GM21737 (cell line): ENCODE measurements around the gene DNAH2.
"Not testable (repeated sequence)": the region's sequence is repeated elsewhere in the genome, so short reads cannot be mapped to it uniquely, and the experiment has no call there.

ENCODE experiments used
- ATAC-seq: cut with Tn5 transposase; IDR thresholded peaks from one replicate; pipeline ENCODE4 v1.9.1; 2021; ENCODE audit warnings: mild to moderate bottlenecking, moderate library complexity; ENCODE audit not compliant: unreplicated experiment

Gene DNAH2

DNA sequence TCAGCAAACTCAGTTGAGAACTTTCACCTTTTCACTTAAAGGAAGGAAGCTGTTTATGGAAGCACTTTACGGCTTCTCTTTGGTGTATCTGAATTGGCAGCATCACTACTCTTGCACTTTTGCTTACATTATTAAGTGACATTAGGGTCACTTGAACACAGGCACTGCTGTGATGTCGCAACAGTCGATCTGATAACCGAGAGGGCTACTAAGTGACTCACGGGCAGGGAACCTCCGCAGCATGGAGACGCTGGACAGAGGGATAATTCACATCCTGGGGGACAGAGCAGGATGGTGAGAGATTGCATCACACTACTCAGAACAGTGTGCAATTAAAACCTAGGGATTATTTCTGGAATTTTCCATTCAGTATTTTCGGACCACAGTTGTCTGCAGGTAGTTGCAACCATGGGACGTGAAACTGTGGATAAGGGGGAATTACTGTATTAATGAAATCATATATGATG lies 56.5 kb downstream of the DNAH2 start:
- no peak for ATAC-seq

DNA sequence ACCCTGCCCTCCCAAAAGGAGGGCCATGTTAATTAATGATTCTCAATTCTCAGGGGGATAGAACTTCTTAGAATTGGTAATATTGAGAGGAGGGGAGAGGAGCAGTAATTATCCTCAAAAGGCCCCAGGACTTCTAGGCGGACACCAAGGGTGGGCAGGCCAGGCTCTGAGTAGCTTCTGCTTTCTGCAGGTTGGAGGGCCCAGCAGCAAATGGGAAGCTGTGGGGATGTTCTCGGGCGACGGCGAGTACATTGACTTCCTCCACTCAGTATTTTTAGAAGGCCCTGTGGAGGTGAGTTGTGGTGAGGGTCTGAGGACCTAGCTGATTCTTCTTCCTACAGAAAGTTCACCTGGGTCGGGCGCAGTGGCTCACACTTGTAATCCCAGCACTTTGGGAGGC lies 57.5 kb downstream of the DNAH2 start:
- no peak for ATAC-seq

DNA sequence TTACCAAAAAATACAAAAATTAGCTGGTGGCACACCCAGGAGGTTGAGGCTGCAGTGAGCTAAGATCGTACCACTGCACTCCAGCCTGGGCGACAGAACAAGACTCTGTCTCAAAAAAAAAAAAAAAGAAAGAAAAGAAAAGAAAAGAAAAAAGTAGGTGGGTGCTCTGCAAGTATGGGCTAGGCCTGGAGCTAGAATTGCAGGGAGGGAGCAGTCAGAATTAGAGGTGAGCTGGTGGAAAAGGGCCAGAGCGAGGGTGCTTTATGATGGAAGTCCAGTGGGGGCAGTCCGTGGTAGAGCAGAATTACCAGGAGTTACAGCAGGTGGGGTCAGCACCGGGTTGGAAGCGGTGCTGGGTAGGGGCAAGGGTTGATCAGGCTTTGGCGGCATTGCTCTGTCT lies 59.5 kb downstream of the DNAH2 start:
- no peak for ATAC-seq

DNA sequence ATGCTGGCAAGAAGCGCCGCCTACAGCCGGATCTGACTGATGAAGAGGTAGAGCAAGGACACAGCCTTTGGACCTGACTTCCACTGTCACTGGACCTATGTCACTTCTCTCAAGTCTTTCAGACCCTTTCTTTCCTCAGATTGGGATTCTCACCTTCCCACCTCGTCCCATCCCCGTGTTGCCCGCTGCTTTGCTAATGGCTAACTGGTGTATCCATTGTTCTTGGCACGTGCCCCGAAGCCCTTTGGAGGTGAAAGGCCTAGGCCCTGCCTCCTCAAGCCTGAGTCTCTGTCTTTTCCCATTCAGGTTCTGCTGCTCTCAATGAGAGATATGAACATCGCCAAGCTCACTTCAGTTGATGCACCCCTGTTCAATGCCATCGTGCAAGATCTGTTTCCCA lies 63.2 kb downstream of the DNAH2 start:
- ATAC-seq, result no peak

DNA sequence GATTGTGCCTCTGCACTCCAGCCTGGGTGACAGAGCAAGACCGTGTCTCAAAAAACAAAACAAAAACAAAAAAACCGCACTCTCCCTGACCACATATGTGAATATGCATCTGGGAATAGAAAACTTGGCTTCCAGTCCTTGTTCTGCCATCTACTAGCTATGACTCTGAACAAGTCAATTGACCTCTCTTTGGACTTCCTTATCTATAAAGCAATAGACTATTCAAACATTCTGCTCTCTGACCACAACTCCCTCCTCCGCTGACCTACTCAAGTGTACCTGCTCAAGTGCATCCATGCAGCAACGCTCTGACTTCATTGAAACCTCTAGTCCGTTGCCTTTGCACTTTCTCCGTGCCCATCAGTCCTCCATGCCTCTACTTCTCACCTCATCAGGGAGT lies 63.9 kb downstream of the DNAH2 start:
- ATAC-seq, result no peak

DNA sequence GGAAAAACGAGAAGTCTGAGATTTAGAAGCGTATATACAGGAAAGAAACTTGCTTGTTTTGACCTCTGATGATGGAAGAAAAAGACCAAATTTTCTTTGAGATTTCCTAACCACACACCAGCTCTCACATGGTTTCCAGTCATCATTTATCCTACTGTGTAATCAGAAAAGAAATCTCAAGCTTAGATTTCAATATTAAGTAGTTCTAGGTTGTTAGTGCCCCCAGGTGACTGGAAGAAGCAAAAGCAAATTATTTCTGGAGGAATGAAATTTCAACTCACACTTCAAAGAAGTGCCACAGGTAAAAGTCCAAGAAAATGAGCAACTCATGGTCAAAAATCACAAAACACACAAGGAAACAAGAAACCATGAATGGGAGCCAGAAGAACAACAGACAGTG lies 64.7 kb downstream of the DNAH2 start:
- no peak for ATAC-seq

DNA sequence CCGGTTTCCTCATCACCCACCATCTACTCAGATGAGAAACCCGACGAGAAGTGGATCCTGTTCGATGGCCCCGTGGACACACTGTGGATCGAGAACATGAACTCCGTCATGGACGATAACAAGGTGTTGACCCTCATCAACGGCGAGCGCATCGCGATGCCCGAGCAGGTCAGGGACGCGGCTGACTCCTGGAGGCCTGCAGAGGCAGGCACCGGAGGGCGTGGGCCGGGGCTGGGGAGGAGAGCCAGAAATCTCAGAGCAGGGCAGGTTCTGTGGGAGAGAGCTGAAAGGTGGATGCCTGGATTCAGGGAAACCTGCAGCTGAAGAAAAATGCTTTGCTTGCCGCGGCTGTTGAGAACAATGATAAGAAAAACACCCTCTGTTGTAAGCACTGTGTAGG lies 69.3 kb downstream of the DNAH2 start:
- ATAC-seq, result no peak

DNA sequence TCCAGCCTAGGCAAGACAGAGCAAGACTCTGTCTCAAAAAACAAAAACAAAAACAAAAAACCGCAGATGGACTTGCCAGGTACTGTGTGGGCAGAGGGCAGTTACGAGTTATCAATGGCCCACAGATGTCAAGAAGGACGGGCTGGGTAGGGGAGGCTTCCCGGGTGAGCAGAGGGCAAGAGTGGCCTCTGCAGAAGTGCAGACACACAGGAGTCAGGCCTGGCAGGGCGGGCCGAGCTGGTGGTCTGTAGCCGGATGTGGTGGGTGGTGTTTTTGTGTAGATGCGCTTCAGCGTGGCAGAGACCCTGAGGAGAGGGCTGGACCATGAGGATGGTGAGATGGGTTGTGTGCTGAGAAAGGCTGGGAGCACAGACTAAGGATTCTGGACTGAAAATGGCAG lies 71.6 kb downstream of the DNAH2 start:
- ATAC-seq, result no peak

DNA sequence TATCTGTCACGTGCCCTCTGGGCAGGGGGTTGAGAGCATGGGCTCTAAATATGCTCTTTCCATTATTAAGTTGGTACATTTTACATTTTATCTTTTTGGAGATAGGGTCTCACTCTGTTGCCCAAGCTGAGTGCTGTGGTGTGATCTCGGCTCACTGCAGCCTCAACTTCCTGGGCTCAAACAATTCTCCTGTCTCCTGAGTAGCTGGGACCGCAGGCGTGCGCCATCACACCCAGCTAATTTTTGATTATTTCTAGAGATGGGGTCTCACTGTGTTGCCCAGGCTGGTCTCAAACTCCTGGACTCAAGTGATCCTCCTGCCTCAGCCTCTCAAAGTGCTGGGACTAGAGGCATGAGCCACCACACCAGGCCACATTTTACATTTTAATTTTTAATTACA lies 72.6 kb downstream of the DNAH2 start:
- no peak for ATAC-seq

DNA sequence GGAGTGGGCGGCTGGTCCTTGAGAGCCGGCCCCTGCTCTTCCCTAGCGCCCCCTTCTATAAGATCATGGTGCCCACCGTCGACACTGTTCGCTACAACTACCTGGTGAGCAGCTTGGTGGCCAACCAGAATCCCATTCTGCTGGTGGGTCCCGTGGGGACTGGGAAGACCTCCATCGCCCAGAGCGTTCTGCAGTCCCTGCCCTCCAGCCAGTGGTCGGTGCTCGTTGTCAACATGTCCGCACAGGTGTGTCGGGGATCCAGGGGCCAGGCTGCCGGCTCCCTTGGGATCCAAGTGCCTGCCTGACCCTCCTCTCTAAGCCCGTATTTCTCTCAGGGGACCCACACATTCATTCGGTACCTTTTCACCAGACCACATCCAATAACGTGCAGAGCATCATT lies 75.1 kb downstream of the DNAH2 start:
- no peak for ATAC-seq

DNA sequence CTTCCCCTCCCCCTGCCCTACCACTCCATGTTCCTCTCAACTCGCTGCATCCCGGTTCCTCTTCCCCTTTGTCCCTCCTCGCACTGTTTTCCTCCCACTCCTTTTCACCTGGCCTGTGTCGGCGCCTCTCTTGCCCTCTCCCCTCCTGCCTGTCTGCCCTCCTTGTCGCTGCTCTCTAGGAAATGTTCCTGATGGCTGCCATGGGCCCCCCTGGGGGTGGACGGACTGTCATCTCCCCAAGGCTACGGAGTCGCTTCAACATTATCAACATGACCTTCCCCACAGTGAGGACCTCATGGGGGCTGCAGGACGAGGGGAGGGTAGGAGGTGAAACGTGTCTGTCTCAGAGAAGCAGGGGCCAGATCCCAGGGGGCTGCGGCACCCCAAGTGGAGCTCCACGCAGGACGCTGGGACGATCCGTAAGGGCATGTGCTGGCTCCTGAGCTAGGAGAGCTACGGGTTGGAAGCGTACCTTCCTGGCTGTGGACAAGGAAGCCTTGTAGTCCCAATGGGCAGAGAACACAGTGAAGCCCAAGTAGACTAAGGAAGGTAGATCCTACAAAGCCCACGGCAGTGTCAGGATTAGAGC lies 76.6 kb downstream of the DNAH2 start:
- no peak for ATAC-seq

DNA sequence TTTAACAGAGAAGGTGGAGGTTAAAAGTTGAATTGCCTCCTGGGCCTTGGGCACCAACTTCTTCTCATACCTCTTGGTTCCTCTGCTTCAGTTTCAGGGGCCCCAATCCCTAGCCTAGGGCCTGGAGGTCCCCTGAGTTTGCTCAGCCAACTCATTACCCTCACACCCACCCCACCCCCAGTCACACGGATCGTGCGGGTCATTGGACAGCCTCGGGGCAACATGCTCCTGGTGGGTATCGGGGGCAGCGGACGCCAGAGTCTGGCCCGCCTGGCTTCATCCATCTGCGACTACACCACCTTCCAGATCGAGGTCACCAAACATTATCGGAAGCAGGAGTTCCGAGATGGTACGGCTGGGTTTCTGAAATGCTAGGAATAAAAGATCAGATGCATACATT lies 80.4 kb downstream of the DNAH2 start:
- ATAC-seq, result no peak

DNA sequence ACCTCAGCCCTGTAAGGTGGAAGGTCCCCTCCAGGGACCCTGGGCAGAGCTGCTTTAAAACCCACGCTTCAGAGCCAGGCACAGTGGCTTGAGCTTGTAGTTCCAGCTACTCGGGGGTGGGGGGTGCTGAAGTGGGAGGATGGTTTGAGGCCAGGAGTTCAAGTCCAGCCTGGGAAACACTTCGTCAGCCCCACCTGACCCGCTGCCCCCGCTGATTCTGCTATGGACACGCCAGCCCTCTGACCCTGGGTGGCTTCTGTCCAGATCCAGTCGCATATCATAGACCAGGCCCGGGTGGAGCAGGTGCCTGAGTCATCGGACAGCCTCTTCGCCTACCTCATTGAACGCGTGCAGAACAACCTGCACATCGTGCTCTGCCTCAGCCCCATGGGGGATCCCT lies 81.3 kb downstream of the DNAH2 start:
- ATAC-seq, result no peak

DNA sequence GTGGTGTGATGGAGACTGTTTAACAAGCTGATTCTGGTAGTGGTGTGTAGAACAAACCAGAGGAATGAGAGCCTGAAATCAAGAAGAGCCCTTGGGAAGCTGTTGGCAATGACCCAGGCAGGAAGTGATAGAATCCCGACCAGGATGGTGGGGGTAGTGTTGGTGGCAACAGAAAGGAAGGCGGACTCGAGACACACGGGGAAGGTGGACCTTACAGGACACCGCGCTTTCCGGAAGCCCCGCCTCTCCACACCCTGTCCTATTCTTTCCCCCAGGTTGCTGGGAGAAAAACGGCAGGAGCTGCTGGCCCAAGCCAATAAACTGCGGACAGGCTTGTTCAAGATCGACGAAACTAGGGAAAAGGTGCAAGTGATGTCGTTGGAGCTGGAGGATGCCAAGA lies 86.4 kb downstream of the DNAH2 start:
- no peak for ATAC-seq

DNA sequence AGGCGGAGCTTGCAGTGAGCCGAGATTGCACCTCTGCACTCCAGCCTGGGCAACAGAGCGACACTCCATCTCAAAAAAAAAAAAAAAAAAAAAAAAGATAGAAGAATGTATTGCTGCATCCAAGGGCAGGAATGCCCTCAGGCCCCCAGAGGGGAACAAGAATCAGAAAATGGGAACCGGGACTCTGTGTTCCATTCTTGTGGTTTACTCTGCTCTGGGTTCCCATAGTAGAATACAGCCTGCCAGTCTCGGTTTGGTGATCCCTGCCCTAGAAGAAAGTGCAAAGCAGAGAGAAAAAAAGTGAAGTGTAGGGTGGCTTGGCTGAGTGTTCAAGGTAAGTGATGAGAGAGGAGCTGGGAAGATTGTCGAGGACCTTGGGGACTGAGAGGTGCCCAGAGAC lies 89.0 kb downstream of the DNAH2 start:
- ATAC-seq, result no peak

DNA sequence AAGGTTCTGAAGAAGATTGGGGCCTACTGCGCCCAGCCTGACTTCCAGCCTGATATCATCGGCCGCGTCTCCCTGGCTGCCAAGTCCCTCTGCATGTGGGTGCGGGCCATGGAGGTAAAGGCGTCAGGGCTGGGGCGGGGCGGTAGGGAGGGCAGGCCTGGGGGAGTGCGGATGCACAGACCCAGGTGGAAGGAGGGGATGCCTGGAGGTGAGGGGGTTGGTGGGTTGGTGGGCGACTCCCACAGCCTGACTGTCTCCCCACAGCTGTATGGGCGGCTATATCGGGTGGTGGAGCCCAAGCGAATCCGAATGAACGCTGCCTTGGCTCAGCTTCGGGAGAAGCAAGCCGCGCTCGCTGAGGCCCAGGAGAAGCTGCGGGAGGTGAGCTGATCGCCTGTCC lies 89.7 kb downstream of the DNAH2 start:
- no peak for ATAC-seq

DNA sequence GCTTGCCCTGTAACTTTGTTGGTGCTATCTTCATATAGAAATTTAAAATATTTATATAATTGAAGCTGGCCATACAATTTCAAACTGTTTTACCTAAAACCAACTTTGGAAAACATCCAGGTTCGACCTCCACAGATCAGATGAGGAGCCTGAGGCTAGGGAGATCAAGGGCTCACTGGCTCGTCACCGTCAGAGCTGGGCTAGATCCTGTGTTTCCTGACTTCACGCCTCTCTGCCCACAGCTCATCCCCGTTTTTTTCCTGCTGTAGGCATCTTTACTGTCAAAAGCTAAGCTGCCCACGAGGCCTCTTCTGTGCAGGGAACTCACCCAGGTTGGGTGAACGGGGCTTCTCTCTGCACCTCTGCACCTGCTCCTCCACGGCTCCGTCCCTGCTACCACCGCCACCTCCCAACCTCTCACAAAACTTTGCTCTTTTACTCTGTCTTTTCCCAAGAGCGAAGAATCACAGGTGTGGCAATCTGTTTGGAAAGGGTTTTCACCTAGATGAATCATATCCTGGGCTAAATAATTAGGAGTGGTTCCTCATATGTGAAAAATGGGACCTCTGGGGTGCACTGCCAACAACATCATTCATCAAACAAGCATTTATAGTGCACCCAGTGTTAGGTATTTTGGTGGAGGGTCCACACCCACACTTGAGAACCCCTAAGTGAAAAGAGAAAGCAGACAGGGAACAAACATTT lies 91.7 kb downstream of the DNAH2 start:
- no peak for ATAC-seq

DNA sequence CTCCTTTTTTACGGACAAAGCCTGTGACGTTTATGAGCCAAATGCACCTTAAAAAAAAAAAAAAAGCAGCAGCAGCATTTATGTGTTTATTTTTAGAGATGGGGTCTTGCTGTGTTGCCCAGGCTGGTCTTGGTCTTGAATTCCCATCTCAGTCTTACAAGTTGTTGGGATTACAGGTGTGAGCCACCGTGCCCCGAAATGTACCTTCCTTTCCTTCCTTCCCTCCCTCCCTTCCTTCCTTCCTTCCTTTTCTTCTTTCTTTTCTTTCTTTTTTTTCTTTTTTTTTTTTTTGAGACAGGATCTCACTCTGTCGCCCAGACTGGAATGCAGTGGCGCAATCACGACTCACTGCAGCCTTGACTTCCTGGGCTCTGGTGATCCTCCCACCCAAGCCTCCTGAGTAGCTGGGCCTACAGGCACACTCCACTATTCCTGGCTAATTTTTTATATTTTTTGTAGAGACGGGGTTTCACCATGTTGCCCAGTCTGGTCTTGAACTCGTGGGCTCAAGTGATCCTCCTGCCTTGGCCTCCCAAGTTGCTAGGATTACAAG lies 92.3 kb downstream of the DNAH2 start:
- ATAC-seq, result not testable (repeated sequence)

DNA sequence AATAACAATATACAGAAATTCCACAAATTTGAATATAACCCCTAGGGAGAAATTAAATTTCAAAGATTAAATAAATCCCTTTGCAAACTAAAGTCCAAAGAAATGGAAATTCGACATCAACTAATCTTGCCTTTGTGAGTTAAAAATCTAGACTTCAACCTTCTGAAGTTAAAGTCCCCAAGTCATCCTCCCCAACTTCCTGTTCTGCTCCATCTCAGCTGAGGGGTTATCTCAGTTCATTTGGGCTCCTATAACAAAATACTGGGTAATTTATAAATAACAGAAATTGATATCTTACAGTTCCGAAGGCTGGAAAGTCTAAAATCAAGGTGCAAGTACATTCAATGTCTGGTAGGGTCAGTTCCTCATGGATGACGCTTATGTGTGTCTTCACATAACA lies 93.7 kb downstream of the DNAH2 start:
- no peak for ATAC-seq

DNA sequence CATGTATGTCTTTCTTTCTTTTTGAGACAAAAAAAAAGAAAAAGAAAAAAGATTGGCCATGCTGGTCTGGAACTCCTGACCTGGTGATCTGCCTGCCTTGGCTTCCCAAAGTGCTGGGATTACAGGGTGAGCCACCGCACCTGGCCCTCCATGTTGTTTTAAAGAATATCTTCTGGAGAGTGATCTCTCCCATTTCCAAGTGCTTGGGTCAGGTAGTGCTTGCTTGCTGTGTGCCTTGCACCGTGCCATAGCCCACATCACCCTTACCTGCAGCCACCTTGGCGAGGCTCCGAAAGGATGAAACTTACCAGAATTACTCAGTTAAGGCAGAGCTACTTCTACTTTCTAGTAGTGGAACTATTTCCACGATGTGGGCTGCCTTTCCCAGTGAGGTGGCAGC lies 97.4 kb downstream of the DNAH2 start:
- no peak for ATAC-seq

DNA sequence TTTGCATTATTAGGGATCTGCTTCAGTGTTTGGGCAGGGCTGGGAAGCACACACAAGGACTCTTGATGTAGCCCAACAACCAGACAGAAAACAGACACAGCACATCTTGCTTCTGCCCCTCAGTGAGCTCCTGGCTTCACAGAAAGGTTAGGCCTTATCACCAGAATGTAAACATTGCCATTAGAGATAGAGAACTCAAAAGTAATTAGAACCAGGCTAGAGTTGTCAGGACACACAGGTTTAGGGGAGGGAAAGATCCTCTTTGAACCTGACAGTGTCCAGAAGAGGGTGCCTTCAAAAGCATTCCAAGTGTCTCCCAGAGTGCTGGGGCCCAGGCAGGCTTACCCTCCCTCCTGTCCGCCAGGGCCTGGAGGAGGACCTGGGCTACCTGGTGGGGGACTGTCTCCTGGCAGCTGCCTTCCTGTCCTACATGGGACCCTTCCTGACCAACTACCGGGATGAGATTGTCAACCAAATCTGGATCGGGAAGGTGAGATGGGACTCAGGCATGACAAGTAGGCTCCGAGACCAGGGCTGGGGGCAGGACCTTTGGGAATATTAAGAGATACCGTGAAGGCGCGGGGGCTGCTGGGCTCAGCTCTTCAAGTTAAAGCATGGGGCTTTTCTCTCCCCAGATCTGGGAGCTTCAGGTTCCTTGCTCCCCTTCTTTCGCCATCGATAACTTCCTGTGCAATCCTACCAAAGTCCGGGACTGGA lies 99.5 kb downstream of the DNAH2 start:
- no peak for ATAC-seq

DNA sequence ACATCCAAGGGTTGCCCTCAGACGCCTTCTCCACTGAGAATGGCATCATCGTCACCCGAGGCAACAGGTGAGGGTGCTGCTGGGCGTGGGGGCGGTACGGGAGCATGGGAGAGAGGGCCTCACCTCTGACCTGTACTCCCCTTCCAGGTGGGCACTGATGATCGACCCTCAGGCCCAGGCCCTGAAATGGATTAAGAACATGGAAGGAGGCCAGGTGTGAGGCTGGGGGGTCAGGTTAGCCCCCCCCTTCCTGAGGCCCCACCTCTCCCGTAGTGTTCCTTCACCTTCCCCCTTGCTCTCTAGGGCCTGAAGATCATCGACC lies 100.1 kb downstream of the DNAH2 start:
- ATAC-seq, result no peak
